ENCODE measurements around the gene PTPRT. TPM values are rescaled to one million over a fixed set of nuclear protein-coding genes. Genes with fewer than 3 reads are reported as not detected.
"Not testable (repeated sequence)": the region's sequence is repeated elsewhere in the genome, so short reads cannot be mapped to it uniquely, and the experiment has no call there.

Gene PTPRT
- total RNA-seq, 4 donors from 2014 or later = 0.72 to 2.5 (median 1.4) TPM

DNA sequence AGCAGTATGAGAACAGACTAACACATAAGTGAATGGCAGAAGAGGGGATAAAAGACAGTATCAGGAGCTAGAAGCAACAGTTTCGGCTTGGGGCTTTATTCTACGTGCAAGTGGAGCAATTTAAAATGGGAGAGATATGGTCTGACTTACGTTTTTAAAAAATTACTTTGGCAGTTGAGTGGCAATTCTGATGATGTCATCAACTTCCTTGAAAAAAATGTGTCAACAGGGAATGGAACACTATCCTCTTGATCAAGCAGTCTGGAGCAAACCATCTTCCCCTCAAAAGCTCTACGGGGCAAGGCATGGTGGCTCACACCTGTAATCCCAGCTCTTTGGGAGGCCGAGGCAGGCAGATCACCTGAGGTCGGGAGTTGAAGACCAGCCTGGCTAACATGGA lies 24.1 kb downstream of the PTPRT start:
- no peak for DNase-seq (ENCODE audit: low spot score in 2 of 2)
- Histone ChIP-seq H3K9me3 (no peaks in the 10 kb centered on the region), H3K4me1 (no peaks in the 10 kb centered on the region), H3K27me3 (no peaks in the 10 kb centered on the region), H3K4me3 (no peak overlapping the region), H3K27ac (no peak overlapping the region), H3K36me3 (no peaks in the 10 kb centered on the region)
- 91% methylated on average over 6 of the region's 6 CpGs for WGBS
- no peak for TF ChIP-seq EP300 (IDR thresholded peaks at IDR 0.05)
- TF ChIP-seq, protein P1, sequence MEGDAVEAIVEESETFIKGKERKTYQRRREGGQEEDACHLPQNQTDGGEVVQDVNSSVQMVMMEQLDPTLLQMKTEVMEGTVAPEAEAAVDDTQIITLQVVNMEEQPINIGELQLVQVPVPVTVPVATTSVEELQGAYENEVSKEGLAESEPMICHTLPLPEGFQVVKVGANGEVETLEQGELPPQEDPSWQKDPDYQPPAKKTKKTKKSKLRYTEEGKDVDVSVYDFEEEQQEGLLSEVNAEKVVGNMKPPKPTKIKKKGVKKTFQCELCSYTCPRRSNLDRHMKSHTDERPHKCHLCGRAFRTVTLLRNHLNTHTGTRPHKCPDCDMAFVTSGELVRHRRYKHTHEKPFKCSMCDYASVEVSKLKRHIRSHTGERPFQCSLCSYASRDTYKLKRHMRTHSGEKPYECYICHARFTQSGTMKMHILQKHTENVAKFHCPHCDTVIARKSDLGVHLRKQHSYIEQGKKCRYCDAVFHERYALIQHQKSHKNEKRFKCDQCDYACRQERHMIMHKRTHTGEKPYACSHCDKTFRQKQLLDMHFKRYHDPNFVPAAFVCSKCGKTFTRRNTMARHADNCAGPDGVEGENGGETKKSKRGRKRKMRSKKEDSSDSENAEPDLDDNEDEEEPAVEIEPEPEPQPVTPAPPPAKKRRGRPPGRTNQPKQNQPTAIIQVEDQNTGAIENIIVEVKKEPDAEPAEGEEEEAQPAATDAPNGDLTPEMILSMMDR (IDR thresholded peaks at IDR 0.05) = no peak
- TF ChIP-seq POLR2A (IDR thresholded peaks at IDR 0.05) = no peak
- no peak for TF ChIP-seq POLR2AphosphoS5 (IDR thresholded peaks at IDR 0.05)

DNA sequence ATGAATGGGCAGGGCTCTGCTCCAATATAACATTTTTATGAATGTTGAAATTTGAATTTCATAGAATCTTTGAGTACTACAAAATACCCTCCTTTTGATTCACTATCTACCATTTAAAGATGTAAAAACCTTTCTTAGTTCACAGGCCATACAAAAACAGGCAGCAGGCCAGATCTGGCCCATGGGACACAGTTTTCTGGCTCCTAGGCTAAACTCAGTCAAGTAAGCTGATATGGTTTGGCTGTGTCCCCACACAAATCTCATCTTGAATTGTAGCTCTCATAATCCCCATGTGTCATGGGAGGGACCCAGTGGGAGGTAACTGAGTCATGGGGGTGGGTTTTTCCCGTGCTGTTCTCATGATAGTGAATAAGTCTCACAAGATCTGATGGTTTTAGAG lies 25.0 kb downstream of the PTPRT start:
- not testable (repeated sequence) for H3K9me3 ChIP-seq; DNase-seq (ENCODE audit: low spot score in 2 of 2); H3K4me1 ChIP-seq; H3K27me3 ChIP-seq; H3K4me3 ChIP-seq; H3K27ac ChIP-seq; H3K36me3 ChIP-seq
- 86% methylated on average over 1 of the region's 1 CpG for WGBS

DNA sequence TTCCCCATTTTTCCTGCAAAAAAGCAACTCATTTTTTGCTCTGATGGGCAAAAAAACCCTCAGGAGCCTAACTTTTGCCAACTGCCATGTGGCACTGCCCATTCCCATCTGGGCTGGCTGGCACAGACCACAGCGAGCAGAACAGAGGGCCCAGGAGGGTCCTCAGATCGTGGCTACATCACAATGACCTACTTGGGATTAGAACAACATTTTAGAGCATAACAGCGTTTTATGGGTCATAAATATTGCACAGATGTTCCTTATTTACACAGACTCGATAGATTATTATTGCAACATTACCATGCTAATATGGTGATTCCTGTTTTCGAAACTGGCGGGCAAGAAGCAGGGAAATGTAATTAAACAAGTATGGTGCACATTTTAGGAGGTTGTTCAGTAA lies 28.0 kb downstream of the PTPRT start:
- no peaks in the 10 kb centered on the region for H3K36me3 ChIP-seq
- H3K9me3 ChIP-seq = no peaks in the 10 kb centered on the region
- no peaks in the 10 kb centered on the region for H3K27me3 ChIP-seq
- TF ChIP-seq EP300 (IDR thresholded peaks at IDR 0.05) (no peak), POLR2AphosphoS5 (IDR thresholded peaks at IDR 0.05) (no peak), POLR2A (IDR thresholded peaks at IDR 0.05) (no peak)
- TF ChIP-seq, protein P1 (IDR thresholded peaks at IDR 0.05) = no peak
- DNase-seq (ENCODE audit: low spot score in 2 of 2) = no peak
- 62% methylated on average over 6 of the region's 6 CpGs for WGBS
- no peak overlapping the region for H3K27ac ChIP-seq
- no peaks in the 10 kb centered on the region for H3K4me1 ChIP-seq
- no peak overlapping the region for H3K4me3 ChIP-seq

DNA sequence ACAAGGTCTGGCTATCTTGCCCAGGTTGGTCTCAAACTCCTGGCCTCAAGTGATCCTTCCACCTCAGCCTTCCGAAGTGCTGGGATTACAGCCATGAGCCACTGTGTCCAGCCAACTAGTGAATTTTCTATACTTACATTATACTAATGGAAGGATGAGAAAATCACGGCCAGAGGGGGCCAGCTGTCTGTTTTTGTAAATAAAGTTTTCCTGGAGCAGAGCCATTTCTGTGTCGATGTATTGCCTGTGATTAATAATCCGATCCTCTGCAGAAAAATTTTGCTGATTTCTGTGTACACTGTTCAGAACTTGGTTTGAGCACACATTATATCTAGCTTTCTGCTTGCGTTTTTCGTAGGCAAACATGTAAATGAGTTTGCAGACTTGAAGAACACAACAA lies 28.8 kb downstream of the PTPRT start:
- Histone ChIP-seq H3K27me3 (no peaks in the 10 kb centered on the region), H3K4me1 (no peaks in the 10 kb centered on the region), H3K36me3 (no peaks in the 10 kb centered on the region), H3K9me3 (no peaks in the 10 kb centered on the region), H3K27ac (no peak overlapping the region), H3K4me3 (no peak overlapping the region)
- TF ChIP-seq POLR2A (IDR thresholded peaks at IDR 0.05) (no peak), EP300 (IDR thresholded peaks at IDR 0.05) (no peak), POLR2AphosphoS5 (IDR thresholded peaks at IDR 0.05) (no peak)
- TF ChIP-seq, protein P1 (IDR thresholded peaks at IDR 0.05) = no peak
- 65% methylated on average over 6 of the region's 6 CpGs for WGBS
- no peak for DNase-seq (ENCODE audit: low spot score in 2 of 2)

DNA sequence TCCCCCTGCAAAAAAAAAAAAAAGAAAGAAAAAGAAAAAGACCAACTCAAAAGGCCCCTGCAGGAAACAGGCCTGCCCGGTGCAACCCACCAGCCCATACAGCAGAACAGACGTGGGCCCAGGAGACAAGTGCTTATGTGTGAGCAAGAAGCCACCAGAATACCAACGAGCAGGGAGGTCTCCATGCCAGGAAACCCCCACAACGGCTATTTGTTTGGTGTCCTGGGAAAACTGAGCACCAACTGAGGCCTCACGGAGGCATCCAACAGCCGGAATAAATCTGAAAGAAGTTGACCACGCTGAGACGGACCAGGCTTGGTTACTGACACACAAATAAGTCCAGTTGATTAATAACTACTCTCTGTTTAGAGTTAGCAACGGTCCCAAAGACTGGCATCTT lies 29.7 kb downstream of the PTPRT start:
- TF ChIP-seq POLR2AphosphoS5 (IDR thresholded peaks at IDR 0.05) (no peak), EP300 (IDR thresholded peaks at IDR 0.05) (no peak), POLR2A (IDR thresholded peaks at IDR 0.05) (no peak)
- TF ChIP-seq, protein P1 (IDR thresholded peaks at IDR 0.05) = no peak
- 78% methylated on average over 9 of the region's 9 CpGs for WGBS
- Histone ChIP-seq H3K4me1 (no peaks in the 10 kb centered on the region), H3K4me3 (no peak overlapping the region), H3K9me3 (no peaks in the 10 kb centered on the region), H3K27me3 (no peaks in the 10 kb centered on the region), H3K36me3 (no peaks in the 10 kb centered on the region), H3K27ac (no peak overlapping the region)
- DNase-seq (ENCODE audit: low spot score in 2 of 2) = no peak

DNA sequence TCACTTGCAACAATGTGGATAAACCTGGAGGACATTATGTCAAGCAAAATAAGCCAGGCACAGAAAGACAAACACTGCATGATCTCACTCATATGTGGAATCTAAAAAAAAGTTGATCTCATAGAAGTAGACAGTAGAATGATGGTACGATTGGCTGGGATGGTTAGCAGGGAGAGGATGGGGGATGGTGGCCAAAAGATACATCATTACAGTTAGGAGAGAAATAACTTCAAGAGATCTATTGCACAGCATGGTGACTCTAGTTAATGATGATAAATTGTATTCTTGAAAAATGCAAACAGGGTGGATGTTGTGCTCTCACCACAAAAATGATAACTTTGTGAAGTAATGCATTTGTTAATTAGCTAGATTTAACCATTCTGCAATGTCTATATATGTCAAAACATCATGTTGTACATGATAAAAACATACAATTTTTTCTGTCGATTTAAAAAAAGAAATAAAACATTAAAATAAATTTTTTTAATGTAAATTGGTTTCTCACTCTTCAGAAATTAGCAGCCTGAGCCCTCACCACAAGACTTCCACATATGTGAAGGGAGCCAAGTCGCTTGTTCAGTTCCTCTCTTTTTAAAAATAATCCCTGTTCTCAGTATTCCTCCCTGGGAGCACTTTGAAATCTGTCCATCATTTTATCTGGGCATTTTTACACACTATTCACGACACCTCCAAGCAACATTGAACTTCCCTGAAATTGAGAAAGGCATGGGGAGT lies 34.2 kb downstream of the PTPRT start:
- Histone ChIP-seq H3K4me1 (no peaks in the 10 kb centered on the region), H3K9me3 (no peaks in the 10 kb centered on the region), H3K36me3 (no peaks in the 10 kb centered on the region), H3K4me3 (no peak overlapping the region), H3K27me3 (peaks cover 4% of the 10 kb centered on the region), H3K27ac (no peak overlapping the region)
- TF ChIP-seq EP300 (IDR thresholded peaks at IDR 0.05) (no peak), POLR2A (IDR thresholded peaks at IDR 0.05) (no peak), POLR2AphosphoS5 (IDR thresholded peaks at IDR 0.05) (no peak)
- TF ChIP-seq, protein P1 (IDR thresholded peaks at IDR 0.05) = no peak
- no peak for DNase-seq (ENCODE audit: low spot score in 2 of 2)
- 61% methylated on average over 4 of the region's 4 CpGs for WGBS

All from suprapubic skin (tissue), 4 donors.